Measurements from ENCODE around the gene ABCC5.

ABCC5 gene

GRCh38 chr3:183968666-183969245, 48.9 kb downstream of the ABCC5 start:
- no peak for DNase-seq

GRCh38 chr3:183967693-183968092, 50.0 kb downstream of the ABCC5 start:
- no peak for DNase-seq

- DNase-seq: no peak
Observed at GRCh38 chr3:183966361-183966791, 51.3 kb downstream of the ABCC5 start.

GRCh38 chr3:183962807-183963206, 54.9 kb downstream of the ABCC5 start:
- no peak for DNase-seq

GRCh38 chr3:183959214-183959613, 58.5 kb downstream of the ABCC5 start:
- no peak for DNase-seq

- DNase-seq: no peak
Observed at GRCh38 chr3:183958775-183959174, 58.9 kb downstream of the ABCC5 start.

GRCh38 chr3:183958226-183958625, 59.5 kb downstream of the ABCC5 start:
- no peak for DNase-seq

- DNase-seq: no peak
Observed at GRCh38 chr3:183954875-183955274, 62.8 kb downstream of the ABCC5 start.

- no peak for DNase-seq
Observed at GRCh38 chr3:183953471-183954070, 64.1 kb downstream of the ABCC5 start.

GRCh38 chr3:183951459-183951858, 66.2 kb downstream of the ABCC5 start:
- DNase-seq: no peak

- no peak for DNase-seq
Observed at GRCh38 chr3:183949690-183950089, 68.0 kb downstream of the ABCC5 start.

- DNase-seq: no peak
Observed at GRCh38 chr3:183946037-183946436, 71.6 kb downstream of the ABCC5 start.

GRCh38 chr3:183944775-183945174, 72.9 kb downstream of the ABCC5 start:
- DNase-seq: no peak

- DNase-seq: no peak
Observed at GRCh38 chr3:183943739-183944138, 73.9 kb downstream of the ABCC5 start.

- DNase-seq: no peak
Observed at GRCh38 chr3:183941216-183941615, 76.5 kb downstream of the ABCC5 start.

- no peak for DNase-seq
Observed at GRCh38 chr3:183937601-183938286, 79.9 kb downstream of the ABCC5 start.

- DNase-seq: no peak
Observed at GRCh38 chr3:183933160-183933559, 84.5 kb downstream of the ABCC5 start.

GRCh38 chr3:183931881-183932280, 85.8 kb downstream of the ABCC5 start:
- no peak for DNase-seq

- no peak for DNase-seq
Observed at GRCh38 chr3:183930086-183930485, 87.6 kb downstream of the ABCC5 start.

- no peak for DNase-seq
Observed at GRCh38 chr3:183927059-183927458, 90.6 kb downstream of the ABCC5 start.

GRCh38 chr3:183924956-183925355, 92.7 kb downstream of the ABCC5 start:
- DNase-seq: no peak

GRCh38 chr3:183924543-183924942, 93.1 kb downstream of the ABCC5 start:
- no peak for DNase-seq

GRCh38 chr3:183922421-183922820, 95.3 kb downstream of the ABCC5 start:
- no peak for DNase-seq

GRCh38 chr3:183921096-183921495, 96.6 kb downstream of the ABCC5 start:
- no peak for DNase-seq

GRCh38 chr3:183920416-183920815, 97.3 kb downstream of the ABCC5 start:
- DNase-seq: no peak
